HG03457 (cell line): Measurements from ENCODE around the gene FAM187B.
"Not testable (repeated sequence)": the region's sequence is repeated elsewhere in the genome, so short reads cannot be mapped to it uniquely, and the experiment has no call there.

Experiments
- ATAC-seq: cut with Tn5 transposase; IDR thresholded peaks from one replicate; pipeline ENCODE4 v1.9.1; 2021; ENCODE audit warnings: moderate number of reproducible peaks; ENCODE audit not compliant: unreplicated experiment

Gene FAM187B

DNA sequence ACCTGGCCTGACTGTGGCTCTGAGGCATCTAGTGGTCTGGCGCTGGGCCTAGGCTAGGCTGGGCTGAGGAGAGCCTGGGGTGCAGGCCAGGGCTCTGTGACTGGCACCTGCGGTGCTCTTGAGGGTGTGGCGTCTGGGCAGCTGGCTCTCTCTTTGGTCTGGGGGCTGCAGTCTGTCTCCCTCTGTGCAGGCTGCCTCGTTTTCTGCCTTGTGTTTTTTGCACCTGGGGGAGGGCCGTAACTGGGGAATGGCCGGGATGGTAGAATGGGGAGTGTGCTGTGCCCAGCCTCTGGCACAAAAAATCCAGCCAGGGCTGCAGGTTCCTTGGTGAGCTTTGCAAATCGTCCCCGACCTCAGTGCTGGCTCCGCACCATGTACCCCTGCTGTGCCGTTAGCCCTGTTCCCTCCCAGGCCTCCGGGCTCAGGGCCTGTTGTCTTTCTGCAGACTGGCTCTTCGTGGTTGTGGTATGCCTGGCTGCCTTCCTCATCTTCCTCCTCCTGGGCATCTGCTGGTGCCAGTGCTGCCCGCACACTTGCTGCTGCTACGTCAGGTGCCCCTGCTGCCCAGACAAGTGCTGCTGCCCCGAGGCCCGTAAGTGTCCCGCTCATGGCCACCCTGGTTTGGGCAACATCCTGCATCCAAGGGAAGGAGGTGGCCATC lies 33.7 kb upstream of the FAM187B start:
- no peak for ATAC-seq

DNA sequence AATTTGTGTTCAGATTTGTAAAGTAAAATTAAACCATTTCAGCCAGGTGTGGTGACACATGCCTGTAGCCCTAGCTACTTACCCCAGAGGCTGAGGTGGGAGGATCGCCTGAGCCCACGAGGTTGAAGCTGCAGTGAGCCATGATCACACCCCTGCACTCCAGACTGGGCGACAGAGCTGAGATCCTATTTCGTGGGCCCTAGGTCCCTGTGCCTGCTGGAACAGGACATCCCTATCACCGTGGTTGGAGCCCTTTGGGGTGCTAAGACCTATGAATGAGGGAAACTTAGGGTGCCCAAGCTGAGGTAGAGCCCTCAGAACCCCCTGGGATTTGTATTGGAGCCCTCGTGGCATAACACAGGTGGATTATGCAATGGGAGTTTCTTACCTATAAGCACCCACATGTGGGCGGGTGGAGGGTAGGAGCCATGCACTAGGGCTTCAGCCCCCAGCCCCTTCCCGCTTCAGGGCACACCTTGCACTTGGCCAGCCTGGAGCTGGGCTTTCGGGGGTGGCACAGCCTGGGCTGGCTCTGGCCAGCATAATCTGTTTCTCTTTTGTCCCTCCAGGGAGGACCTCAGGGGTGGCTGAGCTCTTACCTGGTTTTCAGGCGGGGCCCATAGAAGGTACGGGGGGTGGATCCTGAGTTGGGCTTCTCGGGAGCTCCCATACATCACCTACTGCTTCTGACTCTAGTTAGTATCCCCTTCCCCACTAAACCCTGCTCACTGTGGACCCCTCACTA lies 33.0 kb upstream of the FAM187B start:
- no peak for ATAC-seq

DNA sequence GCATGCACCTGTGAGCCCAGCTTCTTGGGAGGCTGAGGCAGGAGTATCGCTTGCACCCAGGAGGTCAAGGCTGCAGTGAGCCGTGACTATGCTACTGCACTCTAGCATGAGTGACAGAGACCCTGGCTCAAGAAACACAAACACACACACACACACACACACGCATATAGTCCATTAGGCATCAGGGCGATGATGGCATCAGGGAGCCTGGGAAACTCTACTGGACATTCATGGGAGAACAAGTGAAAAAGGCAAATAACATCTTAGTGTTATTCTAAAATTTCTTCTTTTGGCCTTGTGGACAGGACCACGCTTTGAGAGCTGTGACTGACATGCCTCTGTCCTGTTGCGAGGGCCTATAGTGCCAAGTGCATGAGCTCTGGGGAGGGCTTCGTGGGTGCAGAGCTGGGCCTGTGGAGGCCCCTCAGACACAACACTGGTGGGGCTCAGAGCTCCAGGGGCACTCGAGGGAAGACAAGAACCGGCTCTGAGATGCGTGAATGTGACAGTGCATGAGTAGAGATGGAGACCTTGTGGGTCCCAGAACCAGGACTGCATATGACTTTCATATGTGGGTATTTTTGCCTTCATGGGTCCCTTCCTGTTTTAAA lies 32.3 kb upstream of the FAM187B start:
- ATAC-seq, result no peak

DNA sequence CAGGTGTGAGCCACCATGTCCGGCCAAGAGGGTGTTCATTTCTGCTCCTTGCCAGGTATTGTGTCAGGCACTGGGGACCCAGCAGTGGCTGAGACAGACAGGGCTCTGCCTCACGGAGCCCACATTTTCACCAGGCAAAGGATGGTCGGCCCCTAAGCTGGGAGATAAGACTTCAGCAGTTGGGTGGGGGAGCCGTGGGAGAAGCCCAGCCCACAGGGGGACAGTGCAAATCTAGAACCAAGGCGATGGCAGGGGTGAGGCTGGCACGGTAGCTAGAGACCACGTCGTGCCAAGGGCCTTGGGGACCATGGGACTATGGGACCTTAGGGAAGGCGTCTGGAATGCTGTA lies 28.5 kb upstream of the FAM187B start:
- no peak for ATAC-seq

DNA sequence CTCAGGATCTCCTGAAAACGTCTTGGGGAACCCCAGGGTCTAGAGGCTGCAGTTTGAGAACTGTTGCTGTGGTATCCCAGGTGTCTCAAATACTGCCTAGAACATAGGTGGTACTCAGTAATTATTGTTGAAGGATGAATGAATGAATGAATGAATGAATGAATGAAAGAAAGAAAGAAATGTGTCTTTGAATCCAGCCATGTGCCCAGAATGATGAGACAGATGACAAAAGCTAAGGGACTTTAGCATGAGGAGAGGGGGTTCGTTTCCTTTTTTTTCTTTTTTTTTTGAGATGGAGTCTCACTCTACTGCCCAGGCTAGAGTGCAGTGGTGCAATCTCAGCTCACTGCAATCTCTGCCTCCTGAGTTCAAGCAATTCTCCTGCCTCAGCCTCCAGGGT lies 28.0 kb upstream of the FAM187B start:
- no peak for ATAC-seq

DNA sequence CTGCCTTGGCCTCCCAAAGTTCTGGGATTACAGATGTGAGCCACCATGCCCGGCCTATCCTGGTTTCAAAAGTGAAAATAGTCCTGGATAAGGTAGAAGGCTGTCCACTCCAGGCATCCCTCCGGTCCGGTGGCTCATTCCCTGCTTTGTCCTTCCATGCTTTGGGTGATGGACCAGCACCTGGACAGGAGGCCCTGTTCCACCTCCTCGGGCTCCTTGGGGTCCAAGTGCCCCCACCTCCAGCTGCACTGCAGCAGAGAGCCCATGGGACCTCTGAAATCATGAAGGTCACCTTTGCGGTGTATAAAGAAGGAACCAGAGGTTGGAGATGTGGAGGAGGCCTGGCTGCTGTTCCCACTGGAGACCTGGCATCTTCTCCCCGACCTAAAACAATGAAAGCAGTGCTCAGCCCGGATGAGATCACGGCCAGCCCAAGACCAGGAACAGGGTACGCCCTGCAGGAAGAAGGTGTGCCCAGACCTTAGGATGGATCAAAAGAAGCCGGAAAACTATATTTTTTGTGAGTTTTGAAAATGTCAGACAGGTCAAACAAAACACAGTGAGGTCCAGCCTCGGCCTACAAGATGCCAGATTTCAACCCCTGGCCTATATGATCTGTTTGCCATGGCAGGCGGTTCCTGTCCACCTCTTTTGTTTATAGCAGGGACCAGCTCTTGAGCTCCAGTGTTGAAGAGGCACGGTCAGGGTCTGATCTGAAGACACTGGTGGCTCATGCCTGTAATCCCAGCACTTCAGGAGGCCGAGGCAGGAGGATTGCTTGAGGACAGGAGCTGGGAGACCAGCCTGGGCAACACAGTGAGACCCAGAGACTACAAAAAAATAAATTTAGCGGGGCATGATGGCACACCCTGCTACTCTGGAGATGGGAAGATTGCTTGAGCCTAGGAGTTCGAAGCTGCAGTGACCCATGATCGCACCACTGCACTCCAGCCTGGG lies 26.1 kb upstream of the FAM187B start:
- ATAC-seq, result no peak

DNA sequence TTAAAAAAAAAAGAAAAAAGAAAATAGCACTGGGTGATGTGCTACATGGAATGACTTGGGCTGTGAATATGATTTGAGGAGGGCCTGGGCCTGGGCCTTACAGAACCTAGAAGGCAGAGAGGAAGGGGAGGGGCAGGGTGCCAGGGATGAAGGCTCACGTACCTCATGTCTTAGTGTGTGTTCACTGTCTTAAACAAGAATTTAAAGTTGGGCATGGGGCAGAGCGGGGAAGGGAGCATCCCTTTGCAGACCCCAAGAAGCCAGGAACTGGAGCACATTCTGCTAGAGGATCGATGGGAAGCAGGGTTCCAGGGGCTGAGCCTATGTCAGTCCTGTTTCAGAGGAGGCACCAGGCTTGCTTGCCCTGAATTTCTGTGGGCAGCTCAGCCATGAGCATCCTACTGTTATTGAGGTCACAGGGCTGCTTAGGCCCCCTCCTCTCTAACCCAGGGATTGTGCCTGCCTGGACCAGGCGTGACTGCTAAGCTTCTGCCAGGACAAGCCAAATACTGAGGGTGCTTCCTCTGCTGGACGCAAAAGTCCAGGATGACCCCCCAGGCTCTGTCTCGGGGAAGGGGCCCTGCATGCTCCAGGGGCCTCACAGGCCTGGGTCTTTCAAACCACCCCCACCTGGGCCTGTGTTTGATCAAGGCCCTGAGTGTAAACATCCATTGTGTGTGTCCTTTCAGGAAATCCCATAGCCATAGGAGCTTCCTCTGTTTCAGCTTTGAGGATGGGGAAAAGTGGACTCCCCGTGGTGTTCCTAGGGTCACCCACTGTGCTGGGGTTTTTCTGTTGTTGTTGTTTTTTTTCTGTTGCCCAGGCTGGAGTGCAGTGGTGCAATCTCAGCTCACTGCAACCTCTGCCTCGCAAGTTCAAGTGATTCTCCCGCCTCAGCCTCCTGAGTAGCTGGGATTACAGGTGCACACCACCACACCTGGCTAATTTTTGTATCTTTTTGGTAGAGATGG lies 25.1 kb upstream of the FAM187B start:
- no peak for ATAC-seq

DNA sequence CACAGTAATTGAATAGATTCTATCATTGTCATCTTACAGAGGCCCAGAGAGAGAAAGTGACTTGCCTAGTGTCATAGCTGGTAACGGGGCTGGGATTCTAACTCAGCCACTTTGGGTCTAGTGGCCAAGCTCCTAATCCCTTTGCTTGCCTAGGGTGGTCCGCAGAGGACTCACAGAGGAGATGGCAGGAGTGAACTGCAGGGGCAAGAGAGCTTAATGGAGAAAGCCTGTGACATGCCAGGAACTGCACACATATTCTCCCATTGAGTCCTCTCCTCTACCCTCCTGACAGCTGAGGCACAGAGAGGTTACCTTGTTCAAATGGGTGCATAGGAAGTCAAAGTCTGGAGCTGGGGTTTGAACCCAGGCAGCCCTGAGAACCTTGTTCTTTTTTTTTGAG lies 22.9 kb upstream of the FAM187B start:
- no peak for ATAC-seq

DNA sequence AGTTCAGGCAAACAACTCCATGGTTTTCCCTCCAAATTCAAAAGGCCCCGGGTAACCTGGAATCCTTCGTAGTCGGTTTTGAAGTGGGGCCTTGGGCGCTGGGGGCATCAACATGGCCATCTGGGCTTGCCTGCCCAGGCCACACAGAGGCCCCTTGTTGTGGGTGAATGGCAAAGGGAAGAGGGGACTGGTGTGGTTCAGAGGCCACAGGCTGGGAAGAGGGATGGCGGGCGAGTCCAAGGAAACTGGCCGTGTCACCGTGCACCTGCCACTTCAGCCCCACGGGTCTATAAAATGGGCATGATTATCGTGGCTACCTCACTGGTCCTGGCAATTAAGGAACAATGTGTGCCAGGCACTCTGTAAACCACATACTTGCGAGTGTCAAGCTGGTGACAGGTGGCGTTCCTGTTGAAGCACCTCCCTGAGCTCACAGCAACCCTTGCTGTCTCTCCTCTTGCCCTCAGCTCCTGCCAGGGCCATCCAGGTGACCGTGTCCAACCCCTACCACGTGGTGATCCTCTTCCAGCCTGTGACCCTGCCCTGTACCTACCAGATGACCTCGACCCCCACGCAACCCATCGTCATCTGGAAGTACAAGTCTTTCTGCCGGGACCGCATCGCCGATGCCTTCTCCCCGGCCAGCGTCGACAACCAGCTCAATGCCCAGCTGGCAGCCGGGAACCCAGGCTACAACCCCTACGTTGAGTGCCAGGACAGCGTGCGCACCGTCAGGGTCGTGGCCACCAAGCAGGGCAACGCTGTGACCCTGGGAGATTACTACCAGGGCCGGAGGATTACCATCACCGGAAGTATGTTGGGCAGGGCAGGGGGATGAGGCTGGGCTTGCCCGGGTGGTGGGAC lies 21.5 kb upstream of the FAM187B start:
- ATAC-seq, result no peak

DNA sequence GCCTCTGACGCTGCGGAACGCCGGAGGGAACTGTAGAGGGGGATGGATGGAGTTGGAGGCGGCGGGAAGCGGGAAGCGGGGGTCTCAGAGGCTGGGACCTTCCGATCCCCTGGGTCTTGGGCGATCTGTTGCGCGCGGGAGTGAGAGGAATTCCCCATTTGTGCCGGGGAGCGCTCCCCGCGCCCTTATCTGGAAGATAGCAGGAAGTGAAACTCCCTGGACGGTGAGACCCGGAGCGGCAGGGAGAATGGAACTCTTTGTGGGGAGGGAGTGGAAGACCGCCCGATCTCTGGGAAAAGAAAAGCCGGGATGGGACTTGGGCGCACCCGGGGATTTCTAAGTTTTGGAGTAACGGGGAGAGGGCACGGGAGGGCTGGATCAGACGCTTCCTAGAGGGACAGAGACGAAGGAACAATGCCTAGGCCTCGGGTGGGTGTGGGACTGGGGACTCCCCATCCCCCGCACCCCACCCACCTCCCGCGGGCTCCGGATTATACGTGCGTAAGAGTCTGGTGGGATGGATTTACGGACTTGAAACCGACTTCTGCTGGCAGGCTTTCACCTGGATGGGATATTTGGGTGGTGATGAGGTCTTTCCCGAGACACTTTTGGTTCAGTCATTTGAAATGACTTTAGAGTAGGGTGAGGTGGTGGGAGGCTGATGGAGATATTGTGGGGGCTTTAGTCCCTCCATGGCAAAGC lies 20.8 kb upstream of the FAM187B start:
- ATAC-seq, result peak; percentile 2

DNA sequence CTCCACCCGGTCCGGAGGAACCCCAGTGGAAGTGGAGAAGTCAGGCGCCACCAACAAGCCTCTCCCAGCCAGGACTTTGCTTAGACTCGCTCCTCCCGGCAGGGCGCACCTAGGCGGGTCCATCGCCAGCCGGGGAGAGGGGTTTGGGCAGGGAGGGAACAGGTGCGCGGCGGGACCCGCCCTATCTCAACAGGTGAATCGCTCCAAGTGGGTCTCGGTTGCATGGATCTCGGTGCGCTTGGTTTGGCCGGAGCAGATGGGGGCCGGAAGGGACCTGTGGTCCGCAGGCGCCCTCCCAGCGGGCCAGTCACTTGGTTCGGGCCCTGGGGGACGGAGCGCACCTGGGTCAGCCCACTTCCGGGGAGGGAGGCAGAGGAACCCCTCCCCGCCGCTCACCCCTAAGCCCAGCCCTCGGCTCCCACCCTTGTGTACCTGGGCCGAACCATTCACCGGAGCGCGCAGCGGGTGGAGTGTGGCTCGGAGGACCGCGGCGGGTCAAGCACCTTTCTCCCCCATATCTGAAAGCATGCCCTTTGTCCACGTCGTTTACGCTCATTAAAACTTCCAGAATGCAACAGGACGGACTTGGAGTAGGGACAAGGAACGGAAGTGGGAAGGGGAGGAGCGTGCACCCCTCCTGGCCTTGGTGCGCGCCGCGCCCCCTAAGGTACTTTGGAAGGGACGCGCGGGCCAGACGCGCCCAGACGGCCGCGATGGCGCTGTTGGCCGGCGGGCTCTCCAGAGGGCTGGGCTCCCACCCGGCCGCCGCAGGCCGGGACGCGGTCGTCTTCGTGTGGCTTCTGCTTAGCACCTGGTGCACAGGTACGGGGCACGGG lies 20.0 kb upstream of the FAM187B start, which contains the start of gene LSR:
LSR (plus strand) TSS at position 693 of the 836 bp plus-strand sequence; CDS start at position 714, 21 bp downstream.
- ATAC-seq, result peak; percentile 62

DNA sequence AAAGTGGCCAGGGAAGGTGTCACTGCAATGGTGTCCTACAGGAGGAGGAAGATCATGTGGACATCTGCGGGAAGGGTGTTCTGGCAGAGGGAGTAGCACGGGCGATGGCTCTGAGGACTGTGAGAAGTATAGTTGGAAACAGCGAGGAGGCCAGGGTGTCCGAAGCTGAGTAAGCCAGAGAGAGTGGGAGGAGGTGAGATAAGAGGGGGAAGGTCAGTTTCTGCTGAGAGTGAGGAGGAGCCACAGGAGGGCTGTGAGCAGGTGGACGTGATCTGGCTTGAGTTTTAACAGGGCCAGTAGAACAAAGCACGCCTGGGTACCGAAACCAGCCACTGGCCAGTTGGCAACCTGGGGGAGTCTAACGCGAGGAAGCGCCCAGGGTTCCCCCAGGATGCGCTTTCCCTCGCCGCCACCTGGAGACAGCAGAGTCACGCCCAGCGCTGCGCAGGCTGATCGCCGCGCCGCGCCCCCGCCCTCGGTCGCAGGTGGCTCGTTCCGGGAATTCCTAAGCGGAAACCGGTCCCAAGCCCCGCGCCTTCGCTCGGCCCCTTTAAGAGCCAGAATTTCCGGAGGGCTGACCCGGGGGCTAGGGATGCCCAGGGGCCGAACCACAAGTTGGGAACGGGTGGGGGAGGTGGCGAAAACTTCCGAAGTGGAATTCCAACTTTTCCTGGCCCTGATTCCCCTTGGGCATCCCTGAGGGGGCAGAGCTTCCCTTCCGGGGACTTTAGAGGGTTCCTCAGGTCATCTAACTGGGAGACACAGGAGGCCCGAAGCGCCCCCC lies 19.2 kb upstream of the FAM187B start:
- ATAC-seq, result peak; percentile 18

DNA sequence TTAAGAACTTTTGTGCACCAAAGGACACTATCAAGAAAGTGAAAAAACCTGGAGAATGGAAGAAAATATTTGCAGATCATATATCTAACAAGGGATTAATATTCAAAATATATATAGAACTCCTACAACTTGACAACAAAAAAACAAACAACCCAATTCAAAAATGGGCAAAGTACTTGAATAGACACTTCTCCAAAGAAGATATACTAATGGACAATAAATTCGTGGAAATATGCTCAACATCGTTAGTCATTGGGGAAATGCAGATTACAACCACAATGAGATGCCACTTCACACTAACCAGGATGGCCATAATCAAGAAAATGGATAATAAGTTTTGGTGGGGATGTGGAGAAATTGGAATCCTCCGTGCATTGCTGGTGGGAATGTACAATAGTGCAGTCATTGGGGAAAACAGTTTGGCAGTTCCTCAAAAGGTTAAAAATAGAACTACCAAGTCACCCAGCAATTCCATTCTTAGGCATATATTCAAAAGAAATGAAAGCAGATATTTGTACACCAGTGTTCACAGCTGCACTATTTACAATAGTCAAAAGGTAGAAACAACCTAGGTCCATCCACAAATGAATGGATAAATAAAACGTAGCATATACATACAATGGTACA lies 18.0 kb upstream of the FAM187B start:
- no peak for ATAC-seq

DNA sequence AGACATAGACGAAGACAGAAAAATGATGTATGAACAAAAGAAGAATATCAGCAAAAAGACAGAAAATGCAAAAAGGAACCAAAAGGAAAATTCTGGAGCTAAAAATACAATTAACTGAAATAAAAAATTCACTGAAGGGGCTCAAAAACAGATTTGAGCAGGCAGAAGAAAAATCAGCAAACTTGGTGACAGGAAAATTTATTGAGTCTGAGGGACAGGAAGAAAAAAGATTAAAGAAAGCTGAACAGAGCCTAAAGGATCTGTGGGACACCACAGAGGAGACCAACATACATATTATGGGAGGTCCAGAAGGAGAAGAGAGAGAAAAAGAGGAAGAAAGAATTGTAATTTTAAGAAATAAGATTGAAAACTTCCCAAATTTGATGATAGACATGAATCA lies 12.9 kb upstream of the FAM187B start:
- ATAC-seq, result no peak

DNA sequence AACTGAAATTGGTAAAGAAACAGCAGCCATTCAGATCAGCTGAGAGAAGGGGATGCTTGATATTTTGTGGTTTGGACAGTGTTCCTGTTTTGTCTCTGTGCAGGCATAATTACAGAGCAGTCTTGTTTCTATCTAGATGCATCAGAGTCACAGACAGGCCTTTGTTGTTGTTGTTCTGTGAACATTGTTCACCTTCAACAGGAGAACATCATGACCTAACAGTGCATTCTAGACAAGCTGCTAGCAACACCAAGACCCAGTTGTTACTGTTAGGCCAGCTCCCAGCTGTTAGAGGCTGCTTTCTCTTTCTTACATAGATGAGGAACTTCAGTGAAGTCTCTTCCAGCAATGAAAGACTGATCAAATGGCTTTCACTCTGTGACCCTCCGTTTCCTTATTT lies 11.8 kb upstream of the FAM187B start:
- ATAC-seq, result no peak

DNA sequence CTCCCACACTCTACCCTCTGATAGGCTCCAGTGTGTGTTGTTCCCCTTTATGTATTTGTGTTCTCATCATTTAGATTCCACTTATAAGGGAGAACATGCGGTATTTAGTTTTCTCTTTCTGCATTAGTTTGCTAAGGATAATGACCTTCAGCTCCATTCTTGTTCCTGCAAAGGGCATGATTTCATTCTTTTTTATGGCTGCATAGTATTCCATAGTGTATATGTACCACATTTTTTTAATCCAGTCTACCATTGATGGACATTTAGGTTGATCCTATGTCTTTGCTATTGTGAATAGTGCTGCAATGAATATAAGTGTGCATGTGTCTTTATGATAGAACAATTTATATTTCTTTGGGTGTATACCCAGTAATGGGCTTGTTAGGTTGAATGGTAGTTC lies 11.1 kb upstream of the FAM187B start:
- ATAC-seq, result not testable (repeated sequence)
